CD4-positive, alpha-beta T cell treated with Interleukin-6 for 4 hours (primary cell): Measurements from ENCODE around the gene FURIN.
"Not testable (repeated sequence)": the region's sequence is repeated elsewhere in the genome, so short reads cannot be mapped to it uniquely, and the experiment has no call there.

Experiments
- DNase-seq: peaks from one replicate; pipeline ENCODE4 v3.0.0-alpha.2; 2020; ENCODE audit warnings: mixed read lengths

Gene FURIN

GRCh38 chr15:90903733-90904536, 35.5 kb downstream of the FURIN start:
- DNase-seq: no peak

- DNase-seq: no peak
These were observed 36.4 kb downstream of the FURIN start for GRCh38 chr15:90904746-90905145.

DNA sequence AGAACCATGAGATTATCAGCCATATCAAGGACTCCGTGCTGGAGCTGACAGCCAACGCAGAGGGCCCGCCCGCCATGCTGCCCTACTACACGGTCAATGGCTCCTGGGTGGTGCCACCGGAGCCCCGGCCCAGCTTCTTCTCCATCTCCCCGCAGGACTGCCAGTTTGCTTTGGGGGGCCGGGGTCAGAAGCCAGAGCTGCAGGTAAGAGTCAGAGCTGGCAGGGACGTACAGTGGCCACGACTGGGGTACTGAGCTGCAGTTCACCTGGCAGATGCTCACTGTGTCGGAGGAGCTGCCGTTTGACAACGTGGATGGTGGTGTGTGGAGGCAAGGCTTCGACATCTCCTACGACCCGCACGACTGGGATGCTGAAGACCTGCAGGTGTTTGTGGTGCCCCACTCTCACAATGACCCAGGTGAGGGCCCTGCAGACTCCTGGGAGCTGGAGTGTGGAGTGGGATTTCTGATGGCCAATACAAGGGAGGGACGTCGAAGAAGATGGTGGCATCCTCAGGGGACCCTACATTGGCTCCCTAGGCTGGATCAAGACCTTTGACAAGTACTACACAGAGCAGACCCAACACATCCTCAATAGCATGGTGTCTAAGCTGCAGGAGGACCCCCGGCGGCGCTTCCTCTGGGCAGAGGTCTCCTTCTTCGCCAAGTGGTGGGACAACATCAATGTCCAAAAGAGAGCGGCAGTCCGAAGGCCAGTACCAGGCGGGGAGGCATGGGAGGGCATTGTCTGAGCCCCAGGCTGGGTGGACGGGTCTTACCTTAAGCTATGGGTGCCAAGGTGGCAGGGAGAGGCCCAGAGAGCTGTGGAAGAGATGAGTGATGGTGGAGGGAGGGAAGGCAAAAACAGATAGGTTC, 37.2 kb downstream of the FURIN start:
- no peak for DNase-seq

- no peak for DNase-seq
These were observed 37.9 kb downstream of the FURIN start for GRCh38 chr15:90906181-90906849.

DNA sequence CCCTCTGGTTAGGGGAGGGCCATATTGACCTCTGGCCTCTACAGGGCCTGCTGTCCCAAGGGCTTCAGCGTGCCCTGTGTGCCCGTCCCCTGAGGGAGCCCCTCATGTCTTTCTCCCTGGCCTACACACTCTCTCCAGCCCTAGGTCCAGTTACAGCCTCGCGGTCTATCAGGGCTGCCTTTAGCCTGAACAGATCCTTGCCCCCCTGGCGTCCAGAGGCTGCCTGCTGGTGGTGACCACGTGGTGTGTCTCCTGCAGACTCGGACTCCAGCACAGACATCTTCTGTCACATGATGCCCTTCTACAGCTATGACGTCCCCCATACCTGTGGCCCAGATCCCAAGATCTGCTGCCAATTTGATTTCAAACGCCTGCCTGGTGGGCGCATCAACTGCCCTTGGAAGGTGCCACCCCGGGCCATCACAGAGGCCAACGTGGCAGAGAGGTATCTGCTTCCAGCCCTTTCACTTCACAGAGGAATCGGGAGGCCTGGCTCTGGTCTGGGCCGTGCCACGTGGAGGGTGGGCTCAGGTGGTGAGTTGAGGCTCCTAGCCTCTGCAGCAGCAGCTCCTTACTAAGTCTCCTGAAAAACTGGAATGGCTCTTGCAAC, 38.8 kb downstream of the FURIN start:
- no peak for DNase-seq

GRCh38 chr15:90907838-90908507, 39.6 kb downstream of the FURIN start:
- no peak for DNase-seq

DNA sequence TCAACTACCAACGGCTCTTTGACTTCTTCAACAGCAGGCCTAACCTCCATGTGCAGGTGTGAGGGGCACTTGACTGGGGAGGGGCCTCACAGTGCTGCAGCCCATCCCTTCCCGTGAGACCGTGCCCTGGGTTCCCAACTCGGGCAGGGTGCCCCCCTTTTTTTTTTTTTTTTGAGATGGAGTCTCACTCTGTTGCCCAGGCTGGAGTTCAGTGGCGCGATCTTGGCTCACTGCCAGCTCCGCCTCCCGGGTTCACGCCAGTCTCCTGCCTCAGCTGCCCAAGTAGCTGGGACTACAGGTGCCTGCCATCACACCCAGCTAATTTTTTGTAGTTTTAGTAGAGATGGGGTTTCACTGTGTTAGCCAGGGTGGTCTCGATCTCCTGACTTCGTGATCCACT, 41.1 kb downstream of the FURIN start:
- not testable (repeated sequence) for DNase-seq

DNA sequence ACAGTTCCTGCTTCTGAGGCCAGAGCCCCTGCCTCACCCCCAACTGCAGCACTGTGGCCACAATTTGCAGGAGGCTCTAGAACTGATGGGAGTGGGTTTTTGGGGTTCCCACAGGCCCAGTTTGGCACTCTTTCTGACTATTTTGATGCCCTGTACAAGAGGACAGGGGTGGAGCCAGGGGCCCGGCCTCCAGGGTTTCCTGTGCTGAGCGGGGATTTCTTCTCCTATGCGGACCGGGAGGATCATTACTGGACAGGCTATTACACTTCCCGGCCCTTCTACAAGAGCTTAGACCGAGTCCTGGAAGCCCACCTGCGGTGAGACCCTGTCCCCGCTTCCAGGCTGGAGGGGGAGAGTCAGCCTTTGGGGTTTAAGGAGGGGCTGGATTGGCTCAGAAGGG, 41.6 kb downstream of the FURIN start:
- no peak for DNase-seq

DNA sequence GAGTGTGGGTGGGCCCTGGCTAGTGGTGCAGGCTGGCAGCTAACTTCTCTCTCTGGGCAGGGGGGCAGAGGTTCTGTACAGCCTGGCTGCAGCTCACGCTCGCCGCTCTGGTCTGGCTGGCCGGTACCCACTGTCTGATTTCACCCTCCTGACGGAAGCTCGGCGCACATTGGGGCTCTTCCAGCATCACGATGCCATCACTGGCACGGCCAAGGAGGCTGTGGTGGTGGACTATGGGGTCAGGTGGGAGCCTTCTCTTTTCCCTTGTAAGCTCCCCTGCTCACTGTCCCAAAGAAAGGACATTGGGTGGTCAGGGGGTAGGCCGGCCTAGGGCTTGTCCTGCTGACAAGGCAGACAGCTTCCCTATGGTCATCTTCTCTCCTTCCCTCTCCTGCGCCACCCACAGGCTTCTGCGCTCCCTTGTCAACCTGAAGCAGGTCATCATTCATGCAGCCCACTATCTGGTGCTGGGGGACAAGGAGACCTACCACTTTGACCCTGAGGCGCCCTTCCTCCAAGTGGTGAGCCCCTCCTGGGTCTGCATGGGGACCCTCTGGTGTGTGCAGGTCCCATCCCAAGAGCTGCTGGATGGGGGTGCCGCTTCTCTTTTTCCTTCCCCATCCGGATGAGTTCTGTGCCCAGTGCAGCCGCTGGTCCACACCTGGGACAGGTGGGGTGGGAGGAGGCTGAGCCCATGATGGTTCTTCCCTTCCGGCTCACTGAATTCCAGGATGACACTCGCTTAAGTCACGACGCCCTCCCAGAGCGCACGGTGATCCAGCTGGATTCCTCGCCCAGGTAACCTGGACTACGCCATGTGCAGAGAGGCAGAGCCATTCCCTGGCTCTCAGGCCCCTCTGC, 42.3 kb downstream of the FURIN start:
- no peak for DNase-seq

- DNase-seq: no peak
These were observed 42.9 kb downstream of the FURIN start for GRCh38 chr15:90911302-90911623.

GRCh38 chr15:90911906-90912769, 43.8 kb downstream of the FURIN start:
- DNase-seq: no peak

GRCh38 chr15:90912770-90913075, 44.3 kb downstream of the FURIN start:
- DNase-seq: no peak

- no peak for DNase-seq
These were observed 45.1 kb downstream of the FURIN start for GRCh38 chr15:90913398-90913944.

GRCh38 chr15:90914305-90915080, 46.1 kb downstream of the FURIN start:
- DNase-seq: no peak

DNA sequence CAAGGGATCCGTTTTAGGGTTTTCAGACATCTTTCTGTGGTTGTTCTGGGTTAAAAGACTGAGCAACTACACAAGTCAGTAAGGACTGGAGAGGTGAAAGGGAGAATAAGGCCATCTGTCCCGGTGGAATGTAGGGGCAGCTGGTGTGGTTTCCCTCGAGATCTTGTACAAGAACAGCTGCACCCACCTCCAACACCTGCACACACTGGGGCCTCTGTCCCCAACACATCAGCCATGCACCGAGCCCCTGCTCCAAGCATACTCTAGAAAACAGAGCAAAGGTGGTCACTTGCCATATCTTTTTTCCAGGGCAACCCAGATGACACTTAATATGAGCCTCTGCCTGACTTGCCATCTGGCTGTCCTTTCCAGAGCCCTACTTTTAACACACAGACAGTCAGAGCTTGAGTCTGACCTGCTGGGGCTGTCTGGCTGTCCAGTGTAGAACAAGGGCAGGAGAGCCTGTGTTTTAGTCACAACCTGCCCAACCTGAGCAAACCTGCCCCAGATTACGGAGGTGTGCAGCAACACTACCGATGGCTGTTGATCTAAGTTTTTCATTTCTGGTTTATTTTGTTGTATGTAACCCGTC, 46.9 kb downstream of the FURIN start:
- DNase-seq: no peak

- no peak for DNase-seq
These were observed 47.5 kb downstream of the FURIN start for GRCh38 chr15:90915808-90916440.

DNA sequence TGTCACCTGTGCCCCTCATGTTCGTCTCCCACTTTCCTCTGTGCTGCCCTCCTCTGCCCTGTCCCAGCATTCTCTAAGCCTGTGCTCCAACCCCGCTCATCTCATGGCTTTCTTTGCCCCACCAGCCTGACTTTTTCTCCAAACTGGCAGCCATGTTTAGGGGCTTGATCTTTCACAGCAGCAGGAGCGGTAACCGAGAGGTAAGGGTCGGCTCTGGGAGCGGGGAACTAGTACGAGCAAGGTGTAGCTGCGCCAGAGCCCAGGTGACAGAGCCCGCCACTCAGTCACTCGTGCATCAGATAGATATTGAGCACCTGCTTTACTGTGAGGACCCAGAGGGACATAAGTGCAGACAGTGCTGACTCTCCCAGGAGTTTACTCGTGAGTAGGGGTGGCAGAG, 48.1 kb downstream of the FURIN start:
- DNase-seq: no peak

- DNase-seq: no peak
These were observed 49.2 kb downstream of the FURIN start for GRCh38 chr15:90917569-90917968.
